NCI-H1930 (cell line): ENCODE measurements around the gene SMARCB1.
A peak's percentile ranks its signal among the peaks of the same experiment; 100 is the strongest.

Source experiments
- DNase-seq, 2 experiments: peaks; one replicate each; lab custom pipeline; 2025; lab: John Stamatoyannopoulos, UW

SMARCB1 gene

GRCh38 chr22:23786752-23787599 lies at the start of gene SMARCB1:
Gene SMARCB1 (plus strand): TSS chr22:23786966. CDS start chr22:23787170, 204 bp downstream.
- DNase-seq, result peak; percentile 72 to 86

DNA sequence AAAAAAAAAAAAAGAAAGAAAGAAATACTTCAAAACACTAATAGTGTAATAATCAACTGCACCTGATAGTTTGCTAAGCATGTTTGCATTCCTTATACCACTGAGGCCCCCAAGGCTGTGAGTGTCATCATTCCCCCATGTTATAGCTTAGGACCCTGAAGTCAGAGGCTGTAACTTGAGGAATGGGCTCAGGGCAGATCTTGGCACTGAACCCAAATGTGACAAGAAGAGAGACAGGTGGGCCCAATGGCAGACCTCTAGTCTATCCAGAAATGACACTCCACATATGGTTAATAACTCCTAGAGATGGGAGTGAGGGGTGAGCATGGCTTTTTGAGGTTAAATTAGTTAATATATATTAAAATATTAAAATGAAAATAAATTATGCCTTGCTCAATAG lies 49.1 kb upstream of the SMARCB1 start:
- no peak for DNase-seq

DNA sequence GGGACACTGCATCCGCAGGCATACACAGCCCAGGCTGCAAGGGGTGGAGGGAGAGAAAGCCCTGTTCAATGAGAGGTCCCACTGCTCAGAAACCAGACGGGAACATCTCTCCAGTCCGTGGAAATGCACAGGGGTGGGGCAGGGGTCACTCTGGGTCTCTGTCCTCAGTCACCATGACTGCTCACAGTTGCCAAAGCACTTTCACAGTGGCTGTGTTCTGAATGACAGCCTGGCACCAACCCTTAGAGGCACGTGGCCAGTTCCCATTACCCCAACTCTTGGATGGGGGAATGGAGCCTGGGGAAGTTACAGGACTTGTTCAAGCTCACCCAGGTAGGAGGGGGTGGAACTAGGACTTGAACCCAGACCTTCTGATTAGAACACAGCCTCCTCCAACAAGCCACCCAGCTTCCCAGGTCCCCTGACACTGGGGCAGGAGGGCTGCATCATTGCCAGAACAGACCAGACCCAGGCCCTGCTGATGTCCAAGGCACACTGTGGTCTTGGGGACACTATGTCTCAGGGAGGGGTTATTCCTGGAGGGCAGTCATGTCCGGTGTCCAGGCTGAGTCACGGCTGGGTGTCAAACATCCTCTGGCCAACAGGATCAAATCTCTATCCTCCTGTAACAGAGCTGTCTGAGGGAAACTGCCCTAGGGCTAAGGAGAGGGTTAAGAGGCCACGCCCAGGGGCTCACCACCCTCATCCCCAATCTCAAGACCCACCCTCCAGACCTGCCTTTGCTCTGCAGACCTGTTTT lies 44.1 kb upstream of the SMARCB1 start:
- DNase-seq, result no peak

DNA sequence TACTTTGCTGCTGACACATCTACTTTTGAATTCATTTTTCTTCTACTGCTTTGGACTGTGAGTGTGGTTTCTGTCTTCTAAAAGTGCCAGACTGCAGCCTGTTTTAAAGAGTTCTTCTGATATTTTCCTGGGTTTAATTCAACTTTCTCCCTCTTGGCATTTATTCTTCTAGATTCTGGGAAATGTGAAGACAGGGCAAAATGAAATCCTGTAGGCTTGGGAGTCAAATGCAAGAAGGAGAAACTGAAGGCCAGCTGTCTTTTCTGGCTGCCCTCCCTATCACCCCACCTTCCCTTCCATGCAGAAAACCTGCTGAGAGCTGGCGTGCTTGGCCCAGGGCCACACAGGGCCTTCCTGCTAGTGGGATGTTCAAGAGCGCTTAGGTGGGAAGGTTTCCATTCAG lies 43.5 kb upstream of the SMARCB1 start:
- DNase-seq, result no peak

DNA sequence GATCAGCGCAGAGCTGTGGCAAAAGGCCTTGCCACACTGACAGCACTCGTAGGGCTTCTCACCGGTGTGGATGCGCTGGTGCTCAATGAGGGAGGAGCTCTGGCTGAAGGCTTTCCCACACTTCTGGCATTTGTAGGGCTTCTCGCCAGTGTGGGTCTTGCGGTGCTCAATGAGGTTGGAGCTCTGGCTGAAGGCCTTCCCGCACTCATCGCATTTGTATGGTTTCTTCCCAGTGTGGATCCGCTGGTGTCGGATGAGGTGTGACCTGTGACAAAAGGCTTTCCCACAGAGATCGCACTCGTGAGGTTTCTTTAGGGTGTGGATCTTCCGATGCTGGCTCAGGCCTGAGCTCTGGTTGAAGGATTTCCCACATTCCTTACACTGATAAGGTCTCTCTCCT lies 42.8 kb upstream of the SMARCB1 start:
- no peak for DNase-seq

- DNase-seq, result no peak
Observed at GRCh38 chr22:23744485-23744884, 42.3 kb upstream of the SMARCB1 start.

GRCh38 chr22:23745791-23746190 lies 41.0 kb upstream of the SMARCB1 start:
- DNase-seq, result no peak

- DNase-seq, result no peak
Observed at GRCh38 chr22:23749841-23750301, 36.9 kb upstream of the SMARCB1 start.

DNA sequence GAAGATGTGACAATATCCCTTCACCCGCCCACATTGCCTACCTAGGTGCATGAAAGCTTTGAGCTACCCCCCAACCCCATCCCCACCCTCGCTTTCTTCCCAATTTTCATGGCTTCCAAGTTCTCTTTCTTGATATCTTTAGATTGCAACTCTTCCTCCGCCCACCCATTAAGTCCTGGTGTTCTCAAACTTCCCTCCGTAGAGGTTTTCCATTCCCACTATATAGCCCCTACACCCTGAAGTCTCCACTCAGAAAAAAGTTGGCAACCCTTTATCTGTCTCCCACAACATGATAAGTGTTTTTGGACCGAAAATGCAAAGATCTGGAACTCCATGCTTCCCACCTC lies 36.4 kb upstream of the SMARCB1 start:
- no peak for DNase-seq

DNA sequence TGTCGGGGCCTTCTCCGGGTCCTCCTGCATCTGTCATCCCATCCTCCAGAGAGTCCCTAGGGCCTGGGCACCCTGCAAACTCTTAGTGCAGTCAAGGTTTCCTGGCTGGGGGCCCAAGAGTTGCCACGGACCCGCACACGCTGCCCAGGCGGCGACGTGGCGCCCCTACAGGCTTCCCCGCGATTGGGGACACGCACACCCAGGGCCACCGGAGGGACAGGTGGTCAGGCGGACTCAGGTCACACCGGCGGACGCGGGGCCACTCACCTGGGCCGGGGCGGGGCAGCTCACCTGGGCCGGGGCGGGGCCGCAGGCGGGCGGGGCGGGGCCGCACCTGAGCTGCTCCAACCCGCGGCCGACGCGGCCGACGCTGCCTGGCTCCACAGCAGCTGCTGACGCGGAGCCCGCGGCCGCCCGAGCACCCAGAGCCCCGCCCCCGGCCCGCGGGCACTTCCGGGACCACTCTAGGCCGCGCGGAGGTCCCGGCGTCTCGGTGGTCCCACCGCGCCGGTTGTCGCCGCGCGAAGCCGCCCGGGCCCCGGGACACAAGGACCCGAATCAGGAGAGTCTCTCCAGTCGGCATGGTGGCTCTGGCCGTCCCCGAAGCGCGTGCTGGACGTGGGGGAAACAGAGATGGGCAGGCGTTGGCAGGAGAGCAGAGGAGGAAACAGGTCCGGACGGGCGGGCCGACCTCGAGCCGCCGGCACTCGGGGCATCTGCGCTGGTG lies 35.9 kb upstream of the SMARCB1 start, which contains the start of gene ZNF70:
Gene ZNF70 (minus strand): TSS at position 399 of the 727 bp plus-strand sequence. CDS start 5,972 bp downstream, outside the sequence.
- DNase-seq, result peak; percentile 75 to 84

- DNase-seq, result no peak
Observed at GRCh38 chr22:23751441-23751996, 35.2 kb upstream of the SMARCB1 start.

- no peak for DNase-seq
Observed at GRCh38 chr22:23752090-23752691, 34.6 kb upstream of the SMARCB1 start.

GRCh38 chr22:23752750-23753149 lies 34.0 kb upstream of the SMARCB1 start:
- DNase-seq, result no peak

GRCh38 chr22:23753385-23753784 lies 33.4 kb upstream of the SMARCB1 start:
- DNase-seq, result no peak

DNA sequence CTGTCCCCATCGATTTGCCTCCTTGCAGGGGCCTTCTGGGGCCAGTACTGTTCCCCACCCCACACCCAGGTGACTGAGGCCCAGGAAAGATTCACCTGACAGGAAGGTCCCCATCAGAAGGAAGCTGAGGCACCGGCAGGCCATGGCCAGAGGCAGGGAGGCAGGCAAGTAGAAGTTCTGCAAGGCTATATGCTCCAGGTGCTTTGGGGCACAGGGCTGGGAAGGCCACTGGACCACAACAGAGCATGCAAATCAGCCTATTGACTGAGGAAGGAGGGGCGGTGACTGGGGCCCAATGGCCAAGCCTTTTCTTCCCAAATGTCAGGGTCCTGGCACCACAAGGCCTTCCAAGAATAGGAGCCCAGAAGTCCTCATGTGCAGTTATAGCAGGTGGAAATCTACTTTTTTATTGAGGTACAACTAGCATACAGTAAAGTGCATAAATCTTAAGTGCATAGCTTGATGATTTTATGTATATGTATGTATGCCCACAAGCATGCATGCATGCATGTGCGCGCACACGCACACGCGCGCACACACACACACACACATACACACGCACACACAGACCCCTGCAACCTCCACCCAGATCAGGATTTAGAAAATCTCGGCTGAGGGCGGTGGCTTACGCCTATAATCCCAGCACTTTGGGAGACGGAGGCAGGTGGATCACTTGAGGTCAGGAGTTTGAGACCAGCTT lies 32.4 kb upstream of the SMARCB1 start, which contains the start of gene VPREB3:
Gene VPREB3 (minus strand): TSS at position 206 of the 700 bp plus-strand sequence. CDS start 62 bp downstream, at position 144.
- no peak for DNase-seq

DNA sequence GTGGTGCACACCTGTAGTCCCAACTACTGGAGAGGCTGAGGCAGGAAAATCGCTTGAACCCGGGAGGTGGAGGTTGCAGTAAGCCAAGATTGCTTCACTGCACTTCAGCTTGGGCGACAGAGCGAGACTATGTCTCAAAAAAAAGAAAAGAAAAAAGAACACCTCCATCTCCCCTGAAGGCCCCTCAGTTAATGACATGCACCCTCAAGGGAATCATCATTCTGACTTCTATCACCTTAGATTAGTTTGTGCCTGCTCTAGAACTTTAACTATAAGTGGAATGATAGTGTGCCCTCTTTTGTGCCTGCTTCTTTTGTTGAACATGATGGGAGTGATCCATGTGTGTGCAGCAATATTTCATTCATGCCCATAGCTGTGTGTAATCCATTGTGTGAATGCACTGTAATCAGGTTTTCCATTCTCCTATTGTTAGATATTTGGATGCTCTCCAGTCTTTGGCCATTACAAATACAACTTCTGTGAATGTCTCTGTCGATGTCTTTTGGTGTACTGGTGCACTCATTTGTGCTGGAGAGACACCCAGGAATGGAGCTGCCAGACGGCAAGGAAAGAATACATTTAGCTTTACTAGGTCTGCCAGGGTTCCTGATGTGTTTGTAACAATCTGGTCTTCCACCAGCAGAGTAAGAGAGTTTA lies 31.7 kb upstream of the SMARCB1 start:
- no peak for DNase-seq

GRCh38 chr22:23755711-23756110 lies 31.1 kb upstream of the SMARCB1 start:
- no peak for DNase-seq

DNA sequence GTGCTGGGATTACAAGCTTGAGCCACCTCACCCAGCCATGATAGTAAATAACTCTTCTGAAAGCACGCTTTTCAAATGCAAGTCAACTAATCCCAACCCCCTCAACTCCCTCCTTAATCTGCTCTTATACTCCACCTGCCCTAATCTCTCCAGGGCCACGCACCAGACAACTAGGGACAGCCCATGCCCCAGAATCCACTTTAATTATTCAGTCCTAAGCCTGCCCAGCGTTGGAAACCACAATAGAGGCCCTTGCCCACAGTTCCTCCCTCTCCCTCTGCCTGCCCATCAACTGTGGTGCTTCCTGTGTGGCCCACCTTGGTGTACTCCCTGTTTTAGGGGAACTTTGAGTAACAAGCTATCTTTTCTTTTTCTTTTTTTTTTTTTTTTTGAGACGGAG lies 29.9 kb upstream of the SMARCB1 start:
- DNase-seq, result no peak

- DNase-seq, result no peak
Observed at GRCh38 chr22:23759566-23759965, 27.2 kb upstream of the SMARCB1 start.

GRCh38 chr22:23760056-23760455 lies 26.7 kb upstream of the SMARCB1 start:
- DNase-seq, result no peak
